ENCODE data around the gene PHF20. TPM values are rescaled to one million over a fixed set of nuclear protein-coding genes. Genes with fewer than 3 reads are reported as not detected.

PHF20 gene
- total and polyA plus RNA-seq, 2 of the 13 experiments (the other 11 are each of a cell fraction or from before 2014, with no cell fraction given) = 22.8 to 34.1 TPM

DNA sequence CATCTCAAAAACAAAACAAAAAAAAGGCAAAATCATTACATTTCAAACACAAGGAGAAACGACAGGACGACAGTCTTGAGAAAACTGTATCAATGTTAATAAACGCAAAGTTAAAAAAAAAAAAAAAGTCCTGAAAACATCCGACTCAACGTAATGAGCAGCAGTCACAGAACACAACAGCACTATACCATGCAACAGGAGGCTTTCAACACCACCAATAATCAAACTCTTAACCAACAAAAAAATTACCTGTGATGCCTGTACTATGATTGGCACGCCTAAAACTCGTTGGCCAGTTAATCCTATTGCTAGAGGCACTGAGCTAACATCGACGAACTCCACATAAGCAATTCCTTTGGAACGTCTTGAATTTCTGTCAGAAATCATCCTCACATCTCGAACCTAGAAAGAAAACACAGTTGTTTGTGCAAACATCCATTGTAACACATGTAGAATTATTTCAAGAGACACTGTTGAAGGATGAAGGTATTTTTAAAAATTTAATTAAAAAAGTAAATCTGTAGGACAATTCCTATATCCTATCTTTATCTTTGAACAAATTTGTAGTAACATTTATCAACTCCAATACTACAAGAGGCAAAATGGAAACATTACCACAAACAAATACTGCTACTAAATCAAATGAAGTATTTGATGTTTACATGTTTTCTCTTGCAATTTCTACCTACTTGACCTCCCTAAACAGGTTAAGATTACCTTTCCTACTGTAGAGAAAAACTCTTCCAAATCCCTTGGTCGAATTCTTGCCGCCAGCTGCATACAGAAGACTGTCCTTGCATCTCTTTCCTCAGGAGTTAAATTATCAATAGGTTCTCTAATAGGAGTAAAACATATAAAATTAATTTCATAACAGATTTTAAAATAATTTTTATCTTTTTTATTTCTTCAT, 47.2 kb upstream of the PHF20 start:
- no peak for FAIRE-seq
- Histone ChIP-seq H3K79me2 (ENCODE audit: insufficient read depth, low read length) (peaks cover 86% of the 10 kb centered on the region), H3K36me3 (replicated peaks in 1 of 2; ENCODE audit: control insufficient read depth in 1 of 2, insufficient read depth in 2 of 2, low read length in 2 of 2) (peaks cover 64 to 93% of the 10 kb centered on the region in 2 experiments)
- TF ChIP-seq NCOA1 (CRISPR knock-in tag; IDR thresholded peaks at IDR 0.05) (no peak), POLR2AphosphoS2 (IDR thresholded peaks at IDR 0.05; ENCODE audit: low read depth, low read length) (peak; percentile 93), MAFK (conservative IDR thresholded peaks at IDR 0.05 in 1 of 2, IDR thresholded peaks at IDR 0.05 in 1 of 2; ENCODE audit: low read length in 2 of 2) (peak; percentile 80 to 81), RBM22 (optimal IDR thresholded peaks at IDR 0.05; ENCODE audit: low read length) (peak; percentile 91), ZFX (CRISPR knock-in tag; IDR thresholded peaks at IDR 0.05; ENCODE audit: low read depth) (0 out of 2 replicates have a peak, but pooled peaks have one; percentile 8), POLR2G (IDR thresholded peaks at IDR 0.05; ENCODE audit: low read depth, low read length) (peak; percentile 26), MAFF (IDR thresholded peaks at IDR 0.05; ENCODE audit: low read depth, low read length) (peak; percentile 69), ZNF879 (CRISPR knock-in tag; IDR thresholded peaks at IDR 0.05) (no peak), NR2F1 (CRISPR knock-in tag; IDR thresholded peaks at IDR 0.05) (0 out of 4 replicates have a peak, but pooled peaks of 1 of the 2 experiments have one; percentile 35), NFIC (IDR thresholded peaks at IDR 0.05; ENCODE audit: low read length) (no peak), ZBTB8A (CRISPR knock-in tag; IDR thresholded peaks at IDR 0.05; ENCODE audit: borderline replicate concordance, low read depth) (no peak), AGO2 (optimal IDR thresholded peaks at IDR 0.05; ENCODE audit: low read depth, low read length) (peak; percentile 59), ERF (CRISPR knock-in tag; IDR thresholded peaks at IDR 0.05) (0 out of 2 replicates have a peak, but pooled peaks have one; percentile 2), TAF1 (CRISPR knock-in tag; IDR thresholded peaks at IDR 0.05) (no peak)
- TF ChIP-seq, protein P1, sequence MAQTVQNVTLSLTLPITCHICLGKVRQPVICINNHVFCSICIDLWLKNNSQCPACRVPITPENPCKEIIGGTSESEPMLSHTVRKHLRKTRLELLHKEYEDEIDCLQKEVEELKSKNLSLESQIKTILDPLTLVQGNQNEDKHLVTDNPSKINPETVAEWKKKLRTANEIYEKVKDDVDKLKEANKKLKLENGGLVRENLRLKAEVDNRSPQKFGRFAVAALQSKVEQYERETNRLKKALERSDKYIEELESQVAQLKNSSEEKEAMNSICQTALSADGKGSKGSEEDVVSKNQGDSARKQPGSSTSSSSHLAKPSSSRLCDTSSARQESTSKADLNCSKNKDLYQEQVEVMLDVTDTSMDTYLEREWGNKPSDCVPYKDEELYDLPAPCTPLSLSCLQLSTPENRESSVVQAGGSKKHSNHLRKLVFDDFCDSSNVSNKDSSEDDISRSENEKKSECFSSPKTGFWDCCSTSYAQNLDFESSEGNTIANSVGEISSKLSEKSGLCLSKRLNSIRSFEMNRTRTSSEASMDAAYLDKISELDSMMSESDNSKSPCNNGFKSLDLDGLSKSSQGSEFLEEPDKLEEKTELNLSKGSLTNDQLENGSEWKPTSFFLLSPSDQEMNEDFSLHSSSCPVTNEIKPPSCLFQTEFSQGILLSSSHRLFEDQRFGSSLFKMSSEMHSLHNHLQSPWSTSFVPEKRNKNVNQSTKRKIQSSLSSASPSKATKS (CRISPR knock-in tag; IDR thresholded peaks at IDR 0.05) = peak; percentile 27; the same call in 1 of the 2 replicates
- TF ChIP-seq, protein P2, sequence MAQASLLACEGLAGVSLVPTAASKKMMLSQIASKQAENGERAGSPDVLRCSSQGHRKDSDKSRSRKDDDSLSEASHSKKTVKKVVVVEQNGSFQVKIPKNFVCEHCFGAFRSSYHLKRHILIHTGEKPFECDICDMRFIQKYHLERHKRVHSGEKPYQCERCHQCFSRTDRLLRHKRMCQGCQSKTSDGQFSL (CRISPR knock-in tag; IDR thresholded peaks at IDR 0.05) = no peak
- TF ChIP-seq, protein P3, sequence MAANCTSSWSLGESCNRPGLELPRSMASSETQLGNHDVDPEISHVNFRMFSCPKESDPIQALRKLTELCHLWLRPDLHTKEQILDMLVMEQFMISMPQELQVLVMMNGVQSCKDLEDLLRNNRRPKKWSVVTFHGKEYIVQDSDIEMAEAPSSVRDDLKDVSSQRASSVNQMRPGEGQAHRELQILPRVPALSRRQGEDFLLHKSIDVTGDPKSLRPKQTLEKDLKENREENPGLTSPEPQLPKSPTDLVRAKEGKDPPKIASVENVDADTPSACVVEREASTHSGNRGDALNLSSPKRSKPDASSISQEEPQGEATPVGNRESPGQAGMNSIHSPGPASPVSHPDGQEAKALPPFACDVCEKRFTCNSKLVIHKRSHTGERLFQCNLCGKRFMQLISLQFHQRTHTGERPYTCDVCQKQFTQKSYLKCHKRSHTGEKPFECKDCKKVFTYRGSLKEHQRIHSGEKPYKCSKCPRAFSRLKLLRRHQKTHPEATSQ (CRISPR knock-in tag; IDR thresholded peaks at IDR 0.05; ENCODE audit: borderline replicate concordance) = no peak
- TF ChIP-seq, protein P4, sequence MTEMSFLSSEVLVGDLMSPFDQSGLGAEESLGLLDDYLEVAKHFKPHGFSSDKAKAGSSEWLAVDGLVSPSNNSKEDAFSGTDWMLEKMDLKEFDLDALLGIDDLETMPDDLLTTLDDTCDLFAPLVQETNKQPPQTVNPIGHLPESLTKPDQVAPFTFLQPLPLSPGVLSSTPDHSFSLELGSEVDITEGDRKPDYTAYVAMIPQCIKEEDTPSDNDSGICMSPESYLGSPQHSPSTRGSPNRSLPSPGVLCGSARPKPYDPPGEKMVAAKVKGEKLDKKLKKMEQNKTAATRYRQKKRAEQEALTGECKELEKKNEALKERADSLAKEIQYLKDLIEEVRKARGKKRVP (CRISPR knock-in tag; IDR thresholded peaks at IDR 0.05) = peak in 1 of 2 experiments; percentile 31; a peak in 1 of 4 replicates

More for the DNA sequence above, 47.2 kb upstream of the PHF20 start:
- POLR2A ChIA-PET = interaction anchor here (0.9 to 16.7 kb wide), 5 partner anchors 9 to 18 kb away, joined by 3 to 319 read pairs (median 5); partner anchors contain the start of genes NFS1, RBM39 and ROMO1
- no peak for DNase-seq (ENCODE audit: low spot score)
- H3K4me2 ChIP-seq (ENCODE audit: low read depth, low read length) = no peak overlapping the region
- 97% methylated on average over 13 of the region's 13 CpGs for whole genome bisulfite sequencing (ENCODE audit: low lambda C conversion rate)
- intact Hi-C loops (cut with micrococcal nuclease; ENCODE audit: unreplicated experiment) = no loop called here
- no peak overlapping the region for H3K9ac ChIP-seq (ENCODE audit: insufficient read depth, low read depth, low read length)
- H3K4me1 ChIP-seq (ENCODE audit: insufficient read depth, low read length) = 0 out of 2 replicates have a peak, but pooled peaks cover 5% of the 10 kb centered on the region
- no peaks in the 10 kb centered on the region for H3K27me3 ChIP-seq (ENCODE audit: control insufficient read depth in 1 of 2, insufficient read depth in 2 of 2, low read length in 2 of 2)
- H3K4me3 ChIP-seq (replicated peaks in 1 of 3; ENCODE audit: insufficient read depth in 1 of 3, low read depth in 2 of 3, low read length in 3 of 3) = no peak overlapping the region
- H3K27ac ChIP-seq (ENCODE audit: extremely low read length, insufficient read depth, low read length) = no peak overlapping the region
- no TSS peak for BruUV-seq (replicated peaks)
- CTCF ChIA-PET (ENCODE audit: low intra/inter-chr PET ratio, low total read pairs) = no interaction called here
- peaks cover 97% of the 10 kb centered on the region for H4K20me1 ChIP-seq (ENCODE audit: insufficient read depth, low read length)
- in situ Hi-C loops (cut with HindIII; ENCODE audit: extremely low pct_ligation_motif_present, low pct_unique_long_range_greater_than_20kb) = no loop called here
- 0 out of 3 replicates have a peak, but pooled peaks have one; percentile 1 for ATAC-seq
- no peak overlapping the region for H2AFZ ChIP-seq (ENCODE audit: low read length)
- no peaks in the 10 kb centered on the region for H3K9me3 ChIP-seq (ENCODE audit: low read length)
